Nephron progenitor cell (in vitro differentiated cells): Measurements from ENCODE around the gene COG1.

Experiments used
- DNase-seq: peaks from one replicate; pipeline ENCODE4 v3.0.0; 2021
- H3K27ac Mint-ChIP-seq: 2 replicates; pipeline ENCODE4 v1.8.0; 2021; ENCODE audit warnings: mild to moderate bottlenecking, moderate library complexity, mixed read lengths
- H3K27me3 Mint-ChIP-seq: 2 replicates; pipeline ENCODE4 v1.8.0; 2021; ENCODE audit warnings: mild to moderate bottlenecking, low read depth, mixed read lengths; ENCODE audit not compliant: poor library complexity
- H3K36me3 Mint-ChIP-seq: 2 replicates; pipeline ENCODE4 v1.8.0; 2021; ENCODE audit warnings: low read depth, mixed read lengths
- H3K4me1 Mint-ChIP-seq: 2 replicates; pipeline ENCODE4 v1.8.0; 2021; ENCODE audit warnings: mixed read lengths
- H3K4me3 Mint-ChIP-seq: 2 replicates; pipeline ENCODE4 v1.8.0; 2021; ENCODE audit warnings: mild to moderate bottlenecking, moderate library complexity, mixed read lengths
- H3K9me3 Mint-ChIP-seq: 2 replicates; pipeline ENCODE4 v1.8.0; 2021; ENCODE audit warnings: mild to moderate bottlenecking, moderate library complexity, mixed read lengths
- TF ChIP-seq, protein P1 (sequence below): fragments of 200-600 bp; sonication (generic); IDR thresholded peaks from 2 replicates; pipeline ENCODE4 v1.5.0; 2021; ENCODE audit warnings: antibody characterized with exemption

Gene COG1

GRCh38 chr17:73179878-73180277 lies 13.0 kb upstream of the COG1 start:
- no peak overlapping the region for H3K4me3 Mint-ChIP-seq
- peaks cover 26% of the 10 kb centered on the region for H3K4me1 Mint-ChIP-seq
- H3K36me3 Mint-ChIP-seq, result peaks cover 4% of the 10 kb centered on the region
- H3K27me3 Mint-ChIP-seq, result peaks cover 11% of the 10 kb centered on the region
- no peak for DNase-seq
- TF ChIP-seq, protein P1, sequence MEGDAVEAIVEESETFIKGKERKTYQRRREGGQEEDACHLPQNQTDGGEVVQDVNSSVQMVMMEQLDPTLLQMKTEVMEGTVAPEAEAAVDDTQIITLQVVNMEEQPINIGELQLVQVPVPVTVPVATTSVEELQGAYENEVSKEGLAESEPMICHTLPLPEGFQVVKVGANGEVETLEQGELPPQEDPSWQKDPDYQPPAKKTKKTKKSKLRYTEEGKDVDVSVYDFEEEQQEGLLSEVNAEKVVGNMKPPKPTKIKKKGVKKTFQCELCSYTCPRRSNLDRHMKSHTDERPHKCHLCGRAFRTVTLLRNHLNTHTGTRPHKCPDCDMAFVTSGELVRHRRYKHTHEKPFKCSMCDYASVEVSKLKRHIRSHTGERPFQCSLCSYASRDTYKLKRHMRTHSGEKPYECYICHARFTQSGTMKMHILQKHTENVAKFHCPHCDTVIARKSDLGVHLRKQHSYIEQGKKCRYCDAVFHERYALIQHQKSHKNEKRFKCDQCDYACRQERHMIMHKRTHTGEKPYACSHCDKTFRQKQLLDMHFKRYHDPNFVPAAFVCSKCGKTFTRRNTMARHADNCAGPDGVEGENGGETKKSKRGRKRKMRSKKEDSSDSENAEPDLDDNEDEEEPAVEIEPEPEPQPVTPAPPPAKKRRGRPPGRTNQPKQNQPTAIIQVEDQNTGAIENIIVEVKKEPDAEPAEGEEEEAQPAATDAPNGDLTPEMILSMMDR, result no peak
- H3K9me3 Mint-ChIP-seq, result no peaks in the 10 kb centered on the region
- H3K27ac Mint-ChIP-seq, result no peak overlapping the region

DNA sequence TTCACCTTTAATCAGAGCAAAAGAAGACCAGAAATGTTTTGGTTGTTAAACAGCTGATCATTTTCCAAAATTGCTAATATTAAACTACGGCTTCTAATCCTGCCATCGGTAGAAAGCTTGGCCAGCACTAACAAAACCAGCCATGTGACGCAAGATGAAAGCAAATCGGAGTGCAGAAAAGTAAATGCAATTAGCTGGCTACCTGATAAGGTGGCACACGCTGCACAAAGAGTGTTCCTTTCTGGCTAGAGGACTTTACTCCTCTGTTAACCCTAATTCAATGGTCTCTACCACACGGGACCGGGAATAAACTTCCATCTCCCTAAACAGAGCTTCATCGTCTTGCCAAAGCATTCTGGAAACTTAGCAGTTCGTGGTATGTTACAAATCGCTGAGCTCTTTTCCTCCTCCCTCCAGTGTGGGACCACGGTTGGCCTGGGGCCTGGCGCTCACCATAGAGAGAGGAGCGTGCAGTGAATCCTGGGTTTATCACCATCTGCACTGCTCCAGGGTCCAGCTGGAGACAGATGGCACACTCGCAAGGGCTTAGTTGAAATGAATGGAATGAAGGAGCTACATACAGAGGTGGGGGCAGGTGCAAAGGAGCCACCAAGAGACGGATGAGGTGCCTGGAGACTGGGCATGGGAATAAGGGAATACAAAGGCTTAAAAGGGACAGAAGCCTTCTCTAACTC lies 10.1 kb upstream of the COG1 start:
- Mint-ChIP-seq H3K4me1 (peaks cover 42% of the 10 kb centered on the region), H3K4me3 (no peak overlapping the region), H3K36me3 (peaks cover 5% of the 10 kb centered on the region), H3K27ac (no peak overlapping the region), H3K27me3 (peaks cover 11% of the 10 kb centered on the region), H3K9me3 (no peaks in the 10 kb centered on the region)
- no peak for DNase-seq
- TF ChIP-seq, protein P1, result no peak

GRCh38 chr17:73184136-73184993 lies 8.5 kb upstream of the COG1 start:
- H3K4me1 Mint-ChIP-seq, result peaks cover 49% of the 10 kb centered on the region
- TF ChIP-seq, protein P1, result no peak
- DNase-seq, result no peak
- H3K36me3 Mint-ChIP-seq, result peaks cover 5% of the 10 kb centered on the region
- no peaks in the 10 kb centered on the region for H3K9me3 Mint-ChIP-seq
- H3K4me3 Mint-ChIP-seq, result no peak overlapping the region
- H3K27ac Mint-ChIP-seq, result no peak overlapping the region
- peaks cover 8% of the 10 kb centered on the region for H3K27me3 Mint-ChIP-seq

- H3K27me3 Mint-ChIP-seq, result peaks cover 11% of the 10 kb centered on the region
- peaks cover 5% of the 10 kb centered on the region for H3K36me3 Mint-ChIP-seq
- no peak for DNase-seq
- no peaks in the 10 kb centered on the region for H3K9me3 Mint-ChIP-seq
- H3K27ac Mint-ChIP-seq, result no peak overlapping the region
- peaks cover 50% of the 10 kb centered on the region for H3K4me1 Mint-ChIP-seq
- TF ChIP-seq, protein P1, result no peak
- no peak overlapping the region for H3K4me3 Mint-ChIP-seq
Measured at GRCh38 chr17:73186283-73187050, 6.4 kb upstream of the COG1 start.

GRCh38 chr17:73187203-73187769 lies 5.6 kb upstream of the COG1 start:
- Mint-ChIP-seq H3K4me1 (peaks cover 54% of the 10 kb centered on the region), H3K9me3 (no peaks in the 10 kb centered on the region), H3K27me3 (peaks cover 8% of the 10 kb centered on the region), H3K4me3 (no peak overlapping the region), H3K36me3 (peaks cover 5% of the 10 kb centered on the region), H3K27ac (peak overlapping the region; percentile 0)
- DNase-seq, result no peak
- TF ChIP-seq, protein P1, result no peak
